ENCODE results near the gene WDR82.
"Not testable (repeated sequence)": the region's sequence is repeated elsewhere in the genome, so short reads cannot be mapped to it uniquely, and the experiment has no call there.

Gene WDR82

DNA sequence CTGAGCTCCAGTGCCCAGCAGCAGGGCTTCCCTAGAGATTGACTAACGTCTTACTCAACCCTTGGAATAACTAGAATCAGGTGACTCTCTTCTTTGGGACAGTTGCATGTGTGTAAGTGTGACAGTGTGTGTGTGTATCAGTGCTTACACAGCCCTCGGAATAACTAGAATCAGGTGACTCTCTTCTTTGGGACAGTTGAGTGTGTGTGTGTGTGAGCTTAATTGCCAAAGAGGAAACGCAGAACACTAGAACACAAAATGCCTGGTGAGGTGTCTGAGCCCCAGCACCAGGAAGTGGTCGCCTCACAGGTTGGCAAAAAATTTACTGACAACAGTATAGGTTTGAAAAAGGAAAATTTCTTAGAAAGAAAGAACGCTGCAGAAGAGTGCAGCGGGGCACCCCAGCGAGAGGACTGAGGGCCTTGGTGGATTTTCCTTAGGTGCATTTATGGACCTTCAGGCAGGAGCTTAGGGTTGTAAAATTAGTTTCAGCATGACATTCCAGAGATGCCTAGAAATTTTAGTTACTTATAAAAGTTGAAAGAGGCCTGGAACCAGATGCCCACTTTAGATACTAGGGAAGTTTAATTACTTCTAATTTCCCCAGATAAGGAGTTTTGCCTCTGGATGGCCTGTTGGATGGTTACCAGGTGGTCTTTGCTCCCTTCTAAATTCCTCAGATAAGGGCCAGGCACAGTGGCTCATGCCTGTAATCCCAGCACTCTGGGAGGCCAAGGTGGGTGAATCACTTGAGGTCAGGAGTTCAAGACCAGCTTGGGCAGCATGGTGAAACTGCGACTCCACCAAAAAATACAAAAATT lies 3.7 kb upstream of the WDR82 start:
- no peak for DNase-seq (ENCODE audit: extremely low read depth, low read depth)
- TF ChIP-seq, protein P1, sequence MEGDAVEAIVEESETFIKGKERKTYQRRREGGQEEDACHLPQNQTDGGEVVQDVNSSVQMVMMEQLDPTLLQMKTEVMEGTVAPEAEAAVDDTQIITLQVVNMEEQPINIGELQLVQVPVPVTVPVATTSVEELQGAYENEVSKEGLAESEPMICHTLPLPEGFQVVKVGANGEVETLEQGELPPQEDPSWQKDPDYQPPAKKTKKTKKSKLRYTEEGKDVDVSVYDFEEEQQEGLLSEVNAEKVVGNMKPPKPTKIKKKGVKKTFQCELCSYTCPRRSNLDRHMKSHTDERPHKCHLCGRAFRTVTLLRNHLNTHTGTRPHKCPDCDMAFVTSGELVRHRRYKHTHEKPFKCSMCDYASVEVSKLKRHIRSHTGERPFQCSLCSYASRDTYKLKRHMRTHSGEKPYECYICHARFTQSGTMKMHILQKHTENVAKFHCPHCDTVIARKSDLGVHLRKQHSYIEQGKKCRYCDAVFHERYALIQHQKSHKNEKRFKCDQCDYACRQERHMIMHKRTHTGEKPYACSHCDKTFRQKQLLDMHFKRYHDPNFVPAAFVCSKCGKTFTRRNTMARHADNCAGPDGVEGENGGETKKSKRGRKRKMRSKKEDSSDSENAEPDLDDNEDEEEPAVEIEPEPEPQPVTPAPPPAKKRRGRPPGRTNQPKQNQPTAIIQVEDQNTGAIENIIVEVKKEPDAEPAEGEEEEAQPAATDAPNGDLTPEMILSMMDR (IDR thresholded peaks at IDR 0.05; ENCODE audit: low read depth, low read length) = no peak

DNA sequence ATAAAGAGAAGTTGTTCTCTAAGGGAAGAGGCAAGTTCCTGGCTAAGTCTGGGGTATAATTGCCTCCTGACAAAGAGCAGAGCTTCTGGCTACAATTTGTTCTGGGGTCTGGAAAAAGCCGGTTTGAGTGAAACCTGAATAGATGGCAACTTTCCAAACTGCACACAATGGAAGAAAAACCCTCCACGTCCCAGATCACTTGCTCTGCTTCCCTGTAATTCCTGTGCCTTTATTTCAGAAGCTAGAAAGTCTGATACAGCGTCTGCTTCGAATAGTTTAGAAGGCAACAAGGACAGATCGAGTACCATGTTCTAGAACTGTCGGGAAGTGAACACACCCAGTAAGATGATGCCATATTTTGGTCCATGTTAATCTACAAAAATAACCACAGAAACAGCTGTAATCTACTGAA lies 1.6 kb upstream of the WDR82 start:
- no peak for DNase-seq (ENCODE audit: extremely low read depth, low read depth)
- TF ChIP-seq, protein P1 (IDR thresholded peaks at IDR 0.05; ENCODE audit: low read depth, low read length) = no peak

DNA sequence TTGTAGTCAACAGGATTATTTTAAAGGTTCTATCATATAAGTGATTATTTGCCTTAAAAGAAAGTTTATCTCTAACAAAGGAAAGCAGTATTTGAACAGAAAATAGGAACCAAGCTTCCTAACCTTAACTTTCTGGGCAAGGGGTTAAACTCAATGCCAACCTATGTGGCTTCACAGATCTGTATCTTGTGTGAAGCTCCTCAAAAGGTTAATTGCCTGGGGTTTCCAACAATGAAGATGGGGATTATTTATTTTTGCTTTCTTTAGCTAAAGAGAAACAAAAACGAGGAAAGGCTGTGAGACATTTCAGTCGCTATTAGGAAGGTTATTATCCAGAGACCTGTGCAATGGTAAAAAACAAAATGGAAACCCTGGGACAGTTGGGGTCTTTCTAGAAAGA lies 1.1 kb upstream of the WDR82 start:
- TF ChIP-seq, protein P1 (IDR thresholded peaks at IDR 0.05; ENCODE audit: low read depth, low read length) = no peak
- DNase-seq (ENCODE audit: extremely low read depth, low read depth) = no peak

DNA sequence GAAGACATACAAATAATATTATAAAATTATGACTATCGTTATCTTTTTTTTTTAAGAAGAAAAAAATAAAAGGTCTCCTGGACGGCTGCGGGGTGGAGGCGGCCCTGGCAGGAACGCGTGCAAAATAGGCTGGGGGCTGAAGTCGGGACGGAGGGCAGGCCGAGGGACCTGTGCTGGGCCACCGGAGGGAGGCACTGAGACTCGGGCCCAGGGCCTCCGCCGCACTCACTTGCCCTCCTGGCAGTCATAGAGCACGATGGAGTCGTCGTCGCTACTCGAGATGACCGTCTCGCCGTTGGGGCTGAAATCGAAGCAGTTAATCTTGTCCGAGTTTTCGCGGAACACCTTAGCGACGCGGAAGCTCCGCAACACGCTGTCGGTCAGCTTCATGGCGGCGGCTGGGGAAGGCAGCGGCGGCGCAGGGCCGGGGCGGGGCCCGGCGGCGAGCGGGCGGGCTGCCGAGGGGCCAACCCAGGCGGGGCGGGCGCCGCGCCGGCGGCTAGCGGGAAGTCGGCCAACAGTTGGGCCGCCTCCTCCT lies 408 bp downstream of the WDR82 start:
- TF ChIP-seq, protein P1 (IDR thresholded peaks at IDR 0.05; ENCODE audit: low read depth, low read length) = peak; percentile 33
- no peak for DNase-seq (ENCODE audit: extremely low read depth, low read depth)

DNA sequence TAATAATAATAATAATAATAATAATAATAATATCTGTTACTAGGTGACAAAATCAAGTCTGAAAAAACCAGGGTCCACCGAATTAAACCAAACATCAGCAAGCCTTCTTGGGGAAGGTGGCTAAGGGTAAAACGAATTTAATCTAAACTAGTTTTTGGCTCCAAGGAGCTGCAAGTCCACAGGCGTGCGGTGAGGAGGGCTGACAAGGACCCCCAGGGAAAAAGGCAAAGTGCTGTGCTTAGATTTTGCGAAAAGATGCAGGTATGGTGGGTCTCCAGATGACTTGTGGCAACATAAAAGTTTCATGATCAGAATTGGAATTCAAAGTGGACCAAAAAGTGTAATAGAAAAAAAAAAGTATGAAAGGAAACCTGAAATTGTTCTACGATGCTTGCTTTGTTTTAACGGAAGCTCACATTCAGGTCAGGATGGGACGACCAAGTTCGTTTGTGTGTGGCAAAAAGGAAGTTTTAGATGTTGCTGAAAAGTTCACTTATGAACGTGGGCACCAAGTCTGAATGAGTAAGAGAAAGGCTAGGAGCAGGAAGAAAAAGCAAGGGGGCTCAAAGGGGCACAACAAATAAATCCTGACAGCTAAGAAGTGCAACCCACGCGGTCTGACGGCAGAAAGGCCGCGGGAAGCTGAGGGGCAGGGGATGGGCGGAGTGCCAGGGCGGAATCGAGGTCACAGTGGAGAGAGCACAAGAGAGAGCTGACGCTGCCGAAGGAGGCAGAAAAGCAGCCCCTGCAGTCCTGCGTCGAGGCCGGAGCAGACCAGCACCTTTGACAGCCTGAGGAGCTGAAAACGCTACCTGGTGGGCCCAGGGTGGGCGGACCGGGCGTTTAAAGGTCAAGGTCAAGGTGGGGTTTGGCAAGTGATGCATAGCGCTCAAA lies 1.1 kb downstream of the WDR82 start:
- TF ChIP-seq, protein P1 (IDR thresholded peaks at IDR 0.05; ENCODE audit: low read depth, low read length) = no peak
- no peak for DNase-seq (ENCODE audit: extremely low read depth, low read depth)

DNA sequence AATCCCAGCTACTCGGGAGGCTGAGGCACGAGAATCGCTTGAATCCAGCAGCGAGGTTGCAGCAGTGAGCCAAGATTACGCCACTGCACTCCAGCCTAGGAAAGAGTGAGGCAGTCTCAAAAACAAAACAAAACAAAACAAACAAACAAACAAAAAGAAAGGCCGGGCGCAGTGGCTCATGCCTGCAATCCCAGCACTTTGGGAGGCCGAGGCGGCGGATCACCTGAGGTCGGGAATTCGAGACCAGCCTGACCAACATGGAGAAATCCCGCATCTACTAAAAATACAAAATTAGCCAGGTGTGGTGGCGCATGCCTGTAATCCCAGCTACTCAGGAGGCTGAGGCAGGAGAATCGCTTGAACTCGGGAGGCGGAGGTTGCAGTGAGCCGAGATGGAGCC lies 3.7 kb downstream of the WDR82 start:
- DNase-seq (ENCODE audit: extremely low read depth, low read depth) = not testable (repeated sequence)

DNA sequence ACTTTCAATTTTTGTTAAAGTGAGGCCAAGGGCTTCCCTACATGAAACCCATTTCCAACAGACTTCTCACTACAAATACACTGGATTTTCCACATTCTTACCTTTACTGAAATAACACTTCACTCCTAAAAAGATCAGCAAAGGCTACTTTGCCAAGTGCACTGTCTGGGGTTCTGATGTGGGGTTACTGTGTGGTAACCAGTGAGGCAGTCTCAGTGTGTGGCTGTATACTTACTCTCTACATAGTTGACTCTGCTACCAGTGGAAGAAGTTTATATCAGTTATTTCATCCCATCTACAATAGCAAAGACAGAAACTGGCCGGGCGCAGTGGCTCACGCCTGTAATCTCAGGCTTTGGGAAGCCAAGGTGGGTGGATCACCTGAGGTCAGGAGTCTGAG lies 5.6 kb downstream of the WDR82 start:
- DNase-seq (ENCODE audit: extremely low read depth, low read depth) = no peak
- TF ChIP-seq, protein P1 (IDR thresholded peaks at IDR 0.05; ENCODE audit: low read depth, low read length) = no peak

DNA sequence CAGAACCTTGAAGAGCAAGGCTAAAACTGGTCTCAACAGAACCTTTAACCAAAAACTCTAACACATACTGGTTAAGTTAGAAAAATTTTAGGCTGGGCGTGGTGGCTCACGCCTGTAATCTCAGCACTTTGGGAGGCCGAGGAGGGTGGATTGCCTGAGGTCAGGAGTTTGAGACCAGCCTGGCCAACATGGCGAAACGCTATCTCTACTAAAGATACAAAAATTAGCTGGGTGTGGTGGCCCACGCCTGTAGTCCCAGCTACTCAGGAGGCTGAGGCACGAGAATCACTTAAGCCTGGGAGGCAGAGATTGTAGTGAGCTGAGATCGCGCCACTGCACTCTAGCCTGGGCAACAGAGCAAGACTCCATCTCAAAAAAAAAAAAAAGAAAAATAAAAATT lies 6.3 kb downstream of the WDR82 start:
- DNase-seq (ENCODE audit: extremely low read depth, low read depth) = not testable (repeated sequence)

All from AG09319 (cell line).